GM12878 (cell line): ENCODE results near the gene DDAH1. TPM values are rescaled to one million over a fixed set of nuclear protein-coding genes. Genes with fewer than 3 reads are reported as not detected.

Experiments used
- ATAC-seq: fragments of 200-7000 bp; cut with Tn5 transposase; 3 replicates; pipeline ENCODE4 v1.9.1; 2020; ENCODE audit warnings: mild to moderate bottlenecking, moderate library complexity
- BruUV-seq: library from RNA; stranded (reverse); fragments of 400-500 nt; replicated peaks from 2 replicates; lab custom pipeline; 2021; lab: Mats Ljungman, UMichigan
- CTCF ChIA-PET: fragments of 300-600 bp; sonication (Branson Sonifier 250); formaldehyde crosslinking; extraction: SDS; loops from one replicate; lab custom pipeline; 2021; ENCODE audit warnings: inconsistent platforms; lab: Yijun Ruan, JAX
- POLR2A ChIA-PET: fragments of 350-600 bp; formaldehyde crosslinking; extraction: SDS; loops from one replicate; lab custom pipeline; 2021; ENCODE audit warnings: inconsistent platforms; lab: Charles Lee
- RAD21 ChIA-PET: fragments of 300-600 bp; sonication (Branson Sonifier 250); formaldehyde crosslinking; loops from one replicate; lab custom pipeline; 2023; ENCODE audit warnings: antibody characterized with exemption; ENCODE audit not compliant: unreplicated experiment; lab: Charles Lee
- SMC1A ChIA-PET: fragments of 300-600 bp; sonication (Branson Sonifier 250); formaldehyde crosslinking; loops from one replicate; lab custom pipeline; 2023; ENCODE audit not compliant: unreplicated experiment, uncharacterized antibody; lab: Charles Lee
- DNase-seq: peaks from one replicate; pipeline ENCODE4 v3.0.0-alpha.2; 2011; ENCODE audit warnings: low read depth, low spot score
- FAIRE-seq: peaks from 3 replicates; lab custom pipeline; 2011; peaks lifted over from hg19 to GRCh38; lab: Jason Lieb, UNC
- H2AFZ ChIP-seq: 2 replicates; pipeline ENCODE4 v1.6.0; 2011; ENCODE audit warnings: low read depth, low read length, control low read depth; ENCODE audit not compliant: control insufficient read depth
- H3K27ac ChIP-seq: 2 replicates; pipeline ENCODE4 v1.5.1; 2011; ENCODE audit warnings: control low read depth; ENCODE audit not compliant: control insufficient read depth, insufficient read depth
- H3K27me3 ChIP-seq, 2 experiments: replicated peaks in 1 of 2; 2 replicates each; pipeline versions ENCODE4 v1.6.0 to v1.6.1; 2011; ENCODE audit warnings: low read length in 1 of 2; ENCODE audit not compliant: control insufficient read depth in 2 of 2, insufficient read depth in 2 of 2
- H3K36me3 ChIP-seq, 2 experiments: 2 replicates each; pipeline ENCODE4 v1.5.1; 2011; ENCODE audit warnings: low read length in 1 of 2; ENCODE audit not compliant: control insufficient read depth in 2 of 2, insufficient read depth in 2 of 2
- H3K4me1 ChIP-seq: 2 replicates; pipeline ENCODE4 v1.6.1; 2011; ENCODE audit warnings: mild to moderate bottlenecking, low read length, moderate library complexity, mixed read lengths; ENCODE audit not compliant: control insufficient read depth, insufficient read depth
- H3K4me2 ChIP-seq: 2 replicates; pipeline ENCODE4 v1.6.0; 2011; ENCODE audit warnings: control low read depth; ENCODE audit not compliant: control insufficient read depth, insufficient read depth
- H3K4me3 ChIP-seq: fragments of 200-600 bp; sonication (generic); 2 replicates; pipeline ENCODE4 v1.5.1; 2016
- H3K79me2 ChIP-seq: 2 replicates; pipeline ENCODE4 v1.6.0; 2011; ENCODE audit warnings: low read length; ENCODE audit not compliant: control insufficient read depth, insufficient read depth
- H3K9ac ChIP-seq: 2 replicates; pipeline ENCODE4 v1.8.0; 2011; ENCODE audit warnings: low read length, control low read depth, mixed read lengths; ENCODE audit not compliant: control insufficient read depth, insufficient read depth
- H3K9me3 ChIP-seq: replicated peaks from 3 replicates; pipeline ENCODE4 v1.5.1; 2011; ENCODE audit warnings: mild to moderate bottlenecking, low read length; ENCODE audit not compliant: control insufficient read depth, insufficient read depth
- H4K20me1 ChIP-seq: 2 replicates; pipeline ENCODE4 v1.6.0; 2011; ENCODE audit not compliant: control insufficient read depth, insufficient read depth
- ATF7 ChIP-seq: fragments of 450-650 bp; IDR thresholded peaks from 2 replicates; pipeline ENCODE4 v1.6.1; 2016; ENCODE audit warnings: low read depth, mild to moderate bottlenecking
- CBX5 ChIP-seq: sonication (generic); IDR thresholded peaks from 2 replicates; pipeline ENCODE4 v1.6.1; 2016; ENCODE audit warnings: low read depth, moderate library complexity, mild to moderate bottlenecking, inconsistent platforms
- CREB1 ChIP-seq: IDR thresholded peaks from 2 replicates; pipeline ENCODE4 v1.6.1; 2012; ENCODE audit warnings: low read depth, mild to moderate bottlenecking, inconsistent platforms
- EP300 ChIP-seq, 2 experiments: fragments of 150-350 bp in 1 of 2; IDR thresholded peaks; 2 replicates each; pipeline ENCODE4 v1.6.1; 2011 to 2012; ENCODE audit warnings: low read depth in 2 of 2, low read length in 2 of 2, borderline replicate concordance in 1 of 2, improper control_type of control experiment in 1 of 2, inconsistent platforms in 1 of 2; ENCODE audit not compliant: control insufficient read depth in 1 of 2
- ESRRA ChIP-seq: IDR thresholded peaks from 2 replicates; pipeline ENCODE4 v1.6.1; 2012; ENCODE audit warnings: mild to moderate bottlenecking, low read length, improper control_type of control experiment
- ETV6 ChIP-seq, 2 experiments: fragments of 450-650 bp in 1 of 2; IDR thresholded peaks in 1 of 2; conservative IDR thresholded peaks in 1 of 2; 2 replicates each; pipeline ENCODE4 v1.6.1; 2014; ENCODE audit warnings: antibody characterized with exemption in 1 of 2, borderline replicate concordance in 1 of 2, low read depth in 1 of 2, mild to moderate bottlenecking in 1 of 2, moderate library complexity in 1 of 2
- GATAD2B ChIP-seq: fragments of 450-650 bp; conservative IDR thresholded peaks from 2 replicates; pipeline ENCODE4 v1.6.1; 2017; ENCODE audit warnings: low read depth, mild to moderate bottlenecking, moderate library complexity
- IKZF1 ChIP-seq: fragments of 450-650 bp; conservative IDR thresholded peaks from 2 replicates; pipeline ENCODE4 v1.6.1; 2017; ENCODE audit warnings: antibody characterized with exemption, mild to moderate bottlenecking
- KLF5 ChIP-seq: fragments of 450-650 bp; IDR thresholded peaks from 2 replicates; pipeline ENCODE4 v1.6.1; 2014; ENCODE audit warnings: mild to moderate bottlenecking; ENCODE audit not compliant: partially characterized antibody
- LARP7 ChIP-seq: fragments of 450-650 bp; IDR thresholded peaks from 2 replicates; pipeline ENCODE4 v1.6.1; 2017; ENCODE audit warnings: mild to moderate bottlenecking
- MEF2A ChIP-seq: IDR thresholded peaks from 2 replicates; pipeline ENCODE4 v1.6.1; 2011; ENCODE audit warnings: low read depth, mild to moderate bottlenecking, low read length, moderate library complexity; ENCODE audit not compliant: insufficient read depth
- NBN ChIP-seq: fragments of 450-650 bp; IDR thresholded peaks from 2 replicates; pipeline ENCODE4 v1.6.1; 2016
- RB1 ChIP-seq: fragments of 450-650 bp; formaldehyde crosslinking; IDR thresholded peaks from 2 replicates; pipeline ENCODE4 v1.6.1; 2017; ENCODE audit warnings: mild to moderate bottlenecking, borderline replicate concordance
- SMAD5 ChIP-seq: IDR thresholded peaks from 2 replicates; pipeline ENCODE4 v1.6.1; 2016; ENCODE audit warnings: antibody characterized with exemption, low read depth
- SREBF1 ChIP-seq: IDR thresholded peaks from 2 replicates; pipeline ENCODE4 v1.6.1; 2012; ENCODE audit warnings: mild to moderate bottlenecking, low read length
- TBL1XR1 ChIP-seq: IDR thresholded peaks from 2 replicates; pipeline ENCODE4 v1.6.1; 2012; ENCODE audit warnings: low read depth, low read length, improper control_type of control experiment
- TCF12 ChIP-seq: IDR thresholded peaks from 2 replicates; pipeline ENCODE4 v1.6.1; 2011; ENCODE audit warnings: low read depth, mild to moderate bottlenecking, low read length
- ZBED1 ChIP-seq: IDR thresholded peaks from 2 replicates; pipeline ENCODE4 v1.6.1; 2016; ENCODE audit warnings: borderline replicate concordance
- ZNF622 ChIP-seq: fragments of 450-650 bp; IDR thresholded peaks from 2 replicates; pipeline ENCODE4 v1.6.1; 2017; ENCODE audit warnings: mild to moderate bottlenecking, inconsistent platforms
- in situ Hi-C: fragments of 300-500 bp; cut with MboI; formaldehyde crosslinking; loops from 9 replicates; pipeline ENCODE4 v1.14.3; 2018; ENCODE audit warnings: mixed read lengths
- intact Hi-C: fragments of 100-400 bp; cut with micrococcal nuclease; formaldehyde crosslinking; loops from one replicate; pipeline ENCODE4 v1.14.2; 2022; ENCODE audit not compliant: unreplicated experiment
- polyA plus RNA-seq, 11 experiments: library from polyadenylated mRNA; depleted of rRNA in 4 of 11; unstranded in 6 of 11; stranded (reverse) in 5 of 11; fragments of >200 nt; fragmentation: Nextera tagmentation in 4 of 11; fragmentation: Illumina TruSeq in 1 of 11; extraction: Ambion mirVana in 4 of 11; extraction: Trizol in 1 of 11; gene quantifications; 1 replicate in 1 of 11; 2 replicates in 10 of 11; pipeline versions ENCODE4 v1.2.1 to v1.2.3, GENCODE V29; 2011 to 2016; ENCODE audit warnings: inconsistent platforms in 2 of 11, missing spikeins in 2 of 11, low read depth in 1 of 11
- total RNA-seq, 4 experiments: library from RNA; depleted of rRNA in 3 of 4; stranded (reverse); fragments of >200 nt in 3 of 4; fragmentation: Illumina TruSeq in 1 of 4; extraction: Trizol in 1 of 4; gene quantifications; 2 replicates each; pipeline versions ENCODE4 v1.2.1 to v1.2.3, GENCODE V29; 2013 to 2021
- TF ChIP-seq, protein P1 (sequence below): fragments of 450-650 bp; IDR thresholded peaks from 2 replicates; pipeline ENCODE4 v1.6.1; 2018; ENCODE audit warnings: mild to moderate bottlenecking, low read depth, moderate library complexity; ENCODE audit not compliant: partially characterized antibody

The DDAH1 gene
- total and polyA plus RNA-seq, 10 of the 15 experiments (the other 5 are each of a cell fraction or from before 2014, with no cell fraction given): 0.07 to 0.88 (median 0.27) TPM; not detected in 6

- in situ Hi-C loops: no loop called here
- CTCF ChIA-PET: interaction anchor here (0.5 to 0.8 kb wide), 2 partner anchors 107 to 485 kb away, joined by 3 read pairs; no protein-coding TSS in a partner anchor
Measured at GRCh38 chr1:85363521-85363920, 101.4 kb downstream of the DDAH1 start.

More at GRCh38 chr1:85363521-85363920, 101.4 kb downstream of the DDAH1 start:
- H3K9me3 ChIP-seq: no peaks in the 10 kb centered on the region
- FAIRE-seq: no peak
- no peaks in the 10 kb centered on the region for H3K27me3 ChIP-seq
- no peak overlapping the region for H3K4me3 ChIP-seq
- no peak for ATAC-seq
- H2AFZ ChIP-seq: no peak overlapping the region
- ChIA-PET SMC1A (no interaction called here), RAD21 (no interaction called here), POLR2A (no interaction called here)
- no peaks in the 10 kb centered on the region for H3K36me3 ChIP-seq
- no peak for DNase-seq
- H4K20me1 ChIP-seq: no peaks in the 10 kb centered on the region
- no TSS peak for BruUV-seq
- no peak for TF ChIP-seq CREB1
- no peak for TF ChIP-seq RB1
- no peak for TF ChIP-seq ZBED1
- no peak for TF ChIP-seq TBL1XR1
- no peak for TF ChIP-seq SMAD5
- no peak for TF ChIP-seq SREBF1
- TF ChIP-seq ZNF622: no peak
- TF ChIP-seq GATAD2B: no peak
- TF ChIP-seq TCF12: no peak
- TF ChIP-seq NBN: no peak
- no peak for TF ChIP-seq ETV6 (conservative IDR thresholded peaks at IDR 0.05 in 1 of 2, IDR thresholded peaks at IDR 0.05 in 1 of 2; ENCODE audit: borderline replicate concordance in 1 of 2, low read depth in 1 of 2)
- TF ChIP-seq ATF7: no peak
- no peak for TF ChIP-seq LARP7
- no peak for TF ChIP-seq EP300 (IDR thresholded peaks at IDR 0.05; ENCODE audit: borderline replicate concordance in 1 of 2, control insufficient read depth in 1 of 2, low read depth in 2 of 2, low read length in 2 of 2)
- no peak for TF ChIP-seq KLF5
- no peak for TF ChIP-seq MEF2A
- TF ChIP-seq, protein P1, sequence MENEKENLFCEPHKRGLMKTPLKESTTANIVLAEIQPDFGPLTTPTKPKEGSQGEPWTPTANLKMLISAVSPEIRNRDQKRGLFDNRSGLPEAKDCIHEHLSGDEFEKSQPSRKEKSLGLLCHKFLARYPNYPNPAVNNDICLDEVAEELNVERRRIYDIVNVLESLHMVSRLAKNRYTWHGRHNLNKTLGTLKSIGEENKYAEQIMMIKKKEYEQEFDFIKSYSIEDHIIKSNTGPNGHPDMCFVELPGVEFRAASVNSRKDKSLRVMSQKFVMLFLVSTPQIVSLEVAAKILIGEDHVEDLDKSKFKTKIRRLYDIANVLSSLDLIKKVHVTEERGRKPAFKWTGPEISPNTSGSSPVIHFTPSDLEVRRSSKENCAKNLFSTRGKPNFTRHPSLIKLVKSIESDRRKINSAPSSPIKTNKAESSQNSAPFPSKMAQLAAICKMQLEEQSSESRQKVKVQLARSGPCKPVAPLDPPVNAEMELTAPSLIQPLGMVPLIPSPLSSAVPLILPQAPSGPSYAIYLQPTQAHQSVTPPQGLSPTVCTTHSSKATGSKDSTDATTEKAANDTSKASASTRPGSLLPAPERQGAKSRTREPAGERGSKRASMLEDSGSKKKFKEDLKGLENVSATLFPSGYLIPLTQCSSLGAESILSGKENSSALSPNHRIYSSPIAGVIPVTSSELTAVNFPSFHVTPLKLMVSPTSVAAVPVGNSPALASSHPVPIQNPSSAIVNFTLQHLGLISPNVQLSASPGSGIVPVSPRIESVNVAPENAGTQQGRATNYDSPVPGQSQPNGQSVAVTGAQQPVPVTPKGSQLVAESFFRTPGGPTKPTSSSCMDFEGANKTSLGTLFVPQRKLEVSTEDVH: no peak
- no peak for TF ChIP-seq ESRRA
- TF ChIP-seq IKZF1: no peak
- no peak for TF ChIP-seq CBX5
- no peak overlapping the region for H3K4me2 ChIP-seq
- no peak overlapping the region for H3K27ac ChIP-seq
- no peaks in the 10 kb centered on the region for H3K79me2 ChIP-seq
- intact Hi-C loops: no loop called here
- no peaks in the 10 kb centered on the region for H3K4me1 ChIP-seq
- H3K9ac ChIP-seq: no peak overlapping the region
